LNCAP (cell line): ENCODE results near the gene GFOD1.
A peak's percentile ranks its signal among the peaks of the same experiment; 100 is the strongest.

Source experiments
- CTCF ChIP-seq: fragments of 450-650 bp; IDR thresholded peaks from 2 replicates; pipeline ENCODE4 v1.5.1; 2017; ENCODE audit warnings: mild to moderate bottlenecking

Gene GFOD1

GRCh38 chr6:13334953-13335352 is 152.4 kb downstream of the GFOD1 start:
- TF ChIP-seq CTCF: no peak

- no peak for TF ChIP-seq CTCF
These were observed 155.1 kb downstream of the GFOD1 start for GRCh38 chr6:13332349-13332706.

- TF ChIP-seq CTCF: peak; percentile 65
These were observed 155.7 kb downstream of the GFOD1 start for GRCh38 chr6:13331516-13332348.

- no peak for TF ChIP-seq CTCF
These were observed 158.6 kb downstream of the GFOD1 start for GRCh38 chr6:13328875-13329183.

GRCh38 chr6:13328076-13328874 is 159.1 kb downstream of the GFOD1 start, which contains the start of gene TBC1D7:
Gene TBC1D7, minus strand, starts transcription at chr6:13328537. Its CDS starts 1,639 bp downstream, at chr6:13326898.
- TF ChIP-seq CTCF: no peak

DNA sequence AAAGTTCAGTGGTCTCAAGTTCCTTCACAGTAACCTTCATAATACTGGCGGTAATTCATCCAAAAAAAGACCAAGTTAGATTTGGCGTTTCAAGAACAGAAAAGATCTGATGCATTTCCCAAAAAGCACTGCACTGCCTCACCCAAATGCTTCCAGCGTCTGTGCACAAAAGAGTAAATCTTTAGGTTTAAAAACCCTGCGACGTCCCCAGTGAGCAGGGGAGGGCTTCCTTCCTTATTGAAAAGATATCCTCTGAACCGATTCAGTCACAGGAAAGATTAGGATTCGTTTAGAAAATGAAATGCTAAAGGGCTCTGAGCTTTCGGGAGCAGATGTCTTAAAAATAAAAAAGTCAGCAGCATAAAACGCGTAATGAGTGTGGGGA is 159.7 kb downstream of the GFOD1 start:
- TF ChIP-seq CTCF: no peak

GRCh38 chr6:13319891-13320564 is 167.4 kb downstream of the GFOD1 start:
- no peak for TF ChIP-seq CTCF
